ENCODE results near the gene PCK1. TPM values are rescaled to one million over a fixed set of nuclear protein-coding genes. Genes with fewer than 3 reads are reported as not detected.

PCK1 gene
- total and polyA plus RNA-seq, 2 donors (not counting 3 experiments of a cell fraction or from before 2014, with no cell fraction given), result not detected

DNA sequence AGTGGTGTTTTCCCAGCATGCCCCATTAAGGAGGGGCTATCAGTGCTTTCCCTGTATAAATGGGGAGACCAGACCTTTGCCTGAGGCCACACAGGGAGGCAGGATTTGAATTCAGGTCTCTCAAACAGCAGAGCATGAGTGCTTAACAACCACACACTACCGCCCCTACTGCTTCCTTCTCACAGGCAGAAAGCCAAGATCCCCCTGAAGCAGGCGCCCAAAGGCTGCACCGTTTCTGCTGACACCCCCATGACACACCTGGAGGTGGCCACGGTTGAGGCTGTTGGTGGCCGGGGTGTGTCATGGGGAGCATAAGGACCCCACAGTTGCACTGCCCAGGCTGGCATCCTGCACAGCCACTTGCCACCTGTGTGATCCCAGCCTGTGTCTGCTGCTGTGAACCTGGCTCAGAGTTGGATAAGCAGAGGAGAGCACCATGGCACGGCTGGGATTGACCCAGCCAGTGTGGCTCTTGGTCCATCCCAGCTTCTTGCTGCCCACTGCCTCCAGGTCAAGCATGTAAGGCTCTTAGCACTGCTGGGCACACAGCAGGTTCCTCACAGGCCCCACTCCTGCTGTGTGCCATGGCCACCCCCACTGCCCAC lies 28.3 kb downstream of the PCK1 start:
- no peak overlapping the region for H2AFZ ChIP-seq (ENCODE audit: low read depth, low read length)
- H3K4me1 ChIP-seq (ENCODE audit: control insufficient read depth, extremely low read depth, insufficient read depth, low read length), result no peaks in the 10 kb centered on the region
- no peak overlapping the region for H3K9ac ChIP-seq (replicated peaks; ENCODE audit: extremely low read depth, insufficient read depth, low read length)
- H3K9me3 ChIP-seq (replicated peaks; ENCODE audit: control insufficient read depth, insufficient read depth, low read length), result no peaks in the 10 kb centered on the region
- H3K36me3 ChIP-seq (ENCODE audit: control insufficient read depth in 2 of 2, extremely low read depth in 1 of 2, insufficient read depth in 2 of 2, low read length in 2 of 2), result no peaks in the 10 kb centered on the region
- no TSS peak for BruUV-seq (replicated peaks)
- FAIRE-seq, result no peak
- intact Hi-C loops (cut with micrococcal nuclease) (no loop called here), dilution Hi-C loops (cut with MboI; ENCODE audit: extremely low pct_ligation_motif_present, low sequenced_read_pairs) (no loop called here)
- no peak overlapping the region for H3K4me2 ChIP-seq (ENCODE audit: insufficient read depth, low read length)
- H3K9me1 ChIP-seq (replicated peaks; ENCODE audit: control insufficient read depth, extremely low read depth, insufficient read depth, low read length), result no peaks in the 10 kb centered on the region
- no peaks in the 10 kb centered on the region for H4K20me1 ChIP-seq (replicated peaks; ENCODE audit: control insufficient read depth, extremely low read depth, insufficient read depth, low read length)
- POLR2A ChIA-PET, result no interaction called here
- DNase-seq (ENCODE audit: low read depth, low spot score), result no peak
- H3K79me2 ChIP-seq (ENCODE audit: control insufficient read depth, insufficient read depth, low read length), result no peaks in the 10 kb centered on the region
- CTCF ChIA-PET, result interaction anchor here (1.5 to 1.6 kb wide), 2 partner anchors 73 to 75 kb away, joined by 5 read pairs; no protein-coding TSS in a partner anchor
- H3K27ac ChIP-seq (ENCODE audit: insufficient read depth, low read depth, low read length), result no peak overlapping the region
- no peak overlapping the region for H3K4me3 ChIP-seq (replicated peaks in 1 of 3; ENCODE audit: insufficient read depth in 1 of 3, low read depth in 1 of 3, low read length in 3 of 3)
- H3K27me3 ChIP-seq (ENCODE audit: control insufficient read depth in 2 of 2, insufficient read depth in 2 of 2, low read length in 2 of 2), result no peaks in the 10 kb centered on the region
- TF ChIP-seq FOS (IDR thresholded peaks at IDR 0.05; ENCODE audit: borderline replicate concordance, insufficient read depth, low read length), result no peak
- no peak for TF ChIP-seq GATA2 (IDR thresholded peaks at IDR 0.05; ENCODE audit: insufficient read depth, insufficient read length, low read depth, low read length)
- no peak for TF ChIP-seq EZH2 (IDR thresholded peaks at IDR 0.05; ENCODE audit: borderline replicate concordance, low read depth, low read length, severe bottlenecking)
- TF ChIP-seq, protein P1, sequence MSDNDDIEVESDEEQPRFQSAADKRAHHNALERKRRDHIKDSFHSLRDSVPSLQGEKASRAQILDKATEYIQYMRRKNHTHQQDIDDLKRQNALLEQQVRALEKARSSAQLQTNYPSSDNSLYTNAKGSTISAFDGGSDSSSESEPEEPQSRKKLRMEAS (IDR thresholded peaks at IDR 0.05; ENCODE audit: insufficient read depth, insufficient read length), result no peak
- TF ChIP-seq CTCF (IDR thresholded peaks at IDR 0.05; ENCODE audit: extremely low read depth in 1 of 2, insufficient read depth in 1 of 2, low read depth in 1 of 2, low read length in 2 of 2), result no peak
- no peak for TF ChIP-seq JUN (IDR thresholded peaks at IDR 0.05; ENCODE audit: borderline replicate concordance, insufficient read depth, insufficient read length, low read depth)
- no peak for TF ChIP-seq POLR2A (IDR thresholded peaks at IDR 0.05; ENCODE audit: low read depth, low read length)
- TF ChIP-seq POLR2AphosphoS5 (IDR thresholded peaks at IDR 0.05; ENCODE audit: insufficient read depth, low read depth, low read length), result no peak
- TF ChIP-seq MYC (IDR thresholded peaks at IDR 0.05; ENCODE audit: low read depth, low read length), result no peak

All from endothelial cell of umbilical vein (primary cell).